GM18519 (cell line): ENCODE measurements around the gene PCBP3.
"Not testable (repeated sequence)": the region's sequence is repeated elsewhere in the genome, so short reads cannot be mapped to it uniquely, and the experiment has no call there.

Source experiments
- ATAC-seq: cut with Tn5 transposase; IDR thresholded peaks from one replicate; pipeline ENCODE4 v1.9.1; 2021; ENCODE audit warnings: mild to moderate bottlenecking, moderate library complexity; ENCODE audit not compliant: unreplicated experiment, low FRiP score

Gene PCBP3

DNA sequence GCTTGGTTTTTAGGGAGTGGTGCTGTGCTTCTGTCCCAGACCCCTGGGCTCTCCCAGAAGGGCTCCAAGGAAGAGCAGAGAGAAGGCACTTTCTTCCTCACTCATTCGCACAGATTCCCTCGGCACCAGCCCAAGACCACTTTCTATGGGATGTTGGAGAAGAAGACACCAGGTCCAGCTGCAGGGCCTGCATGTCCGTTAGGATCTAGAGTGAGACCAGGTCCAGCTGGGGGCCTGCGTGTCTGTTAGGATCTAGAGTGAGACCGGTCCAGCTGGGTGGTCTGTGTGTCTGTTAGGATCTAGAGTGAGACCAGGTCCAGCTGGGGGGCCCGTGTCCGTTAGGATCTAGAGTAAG is 30.9 kb upstream of the PCBP3 start:
- ATAC-seq: not testable (repeated sequence)

- no peak for ATAC-seq
These were observed 30.1 kb upstream of the PCBP3 start for GRCh38 chr21:45613396-45613795.

DNA sequence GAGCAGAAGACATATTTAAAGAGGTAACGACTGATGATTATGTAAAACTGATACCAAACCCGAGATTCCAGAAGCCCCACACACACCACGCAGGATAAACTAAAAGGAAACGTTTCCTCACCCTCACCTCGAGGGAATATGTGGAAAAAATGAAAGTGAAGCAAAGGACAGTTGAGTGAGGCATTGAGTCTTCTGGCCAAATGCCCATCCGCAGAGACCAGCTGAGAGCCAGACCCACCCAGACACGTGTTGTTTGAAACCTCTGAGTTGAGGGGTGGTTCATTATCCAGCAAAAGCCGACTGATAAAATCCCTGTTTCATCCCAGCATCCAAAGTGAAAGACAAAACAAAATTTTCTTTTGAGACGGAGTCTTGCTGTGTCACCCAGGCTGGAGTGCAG is 29.6 kb upstream of the PCBP3 start:
- ATAC-seq: no peak

GRCh38 chr21:45615145-45615711 is 28.3 kb upstream of the PCBP3 start:
- no peak for ATAC-seq

DNA sequence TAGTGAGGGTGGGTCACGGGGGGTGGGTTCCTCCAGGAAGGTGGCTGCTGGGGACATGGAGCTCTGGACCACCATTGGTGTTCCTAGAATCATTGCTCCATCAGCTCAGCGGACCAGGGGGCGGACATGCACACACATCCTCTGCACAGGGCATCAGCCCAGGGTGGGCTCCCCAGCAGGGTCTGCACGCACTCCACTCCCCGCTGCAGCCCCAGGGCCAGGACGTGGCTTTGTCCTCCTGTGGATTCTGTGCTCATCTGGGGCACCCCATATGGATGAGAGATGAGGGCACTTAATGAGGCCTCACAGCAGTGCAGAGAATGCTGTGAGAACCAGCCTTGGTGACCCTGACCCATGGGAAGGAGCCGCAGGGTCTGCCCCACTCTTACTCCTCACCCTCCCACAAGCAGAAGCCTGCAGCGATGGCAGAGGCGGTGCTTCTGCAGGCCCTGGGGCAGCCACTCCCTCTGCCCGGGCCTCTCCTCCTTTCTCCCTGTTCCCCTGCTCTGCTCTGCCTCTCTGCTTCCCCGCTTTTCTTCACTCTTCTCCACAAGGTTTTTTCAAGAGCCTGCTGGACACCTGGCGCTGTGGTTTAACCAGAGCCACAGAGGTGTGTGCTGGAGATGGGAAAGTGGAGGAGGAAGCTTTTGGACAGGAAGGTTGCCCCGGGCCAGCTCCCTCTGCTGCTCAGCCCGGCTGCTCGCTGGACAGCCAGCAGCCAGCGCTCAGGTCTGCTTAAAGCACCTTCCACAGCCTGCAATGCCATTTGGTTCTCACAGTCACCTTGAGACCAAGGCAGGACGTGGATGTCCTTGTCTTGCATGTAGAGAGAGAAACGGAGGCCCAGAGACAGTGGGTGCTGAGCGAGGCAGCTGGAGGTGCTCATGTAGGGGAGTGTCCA is 26.3 kb upstream of the PCBP3 start:
- ATAC-seq: no peak

- ATAC-seq: no peak
These were observed 25.2 kb upstream of the PCBP3 start for GRCh38 chr21:45618287-45618686.

DNA sequence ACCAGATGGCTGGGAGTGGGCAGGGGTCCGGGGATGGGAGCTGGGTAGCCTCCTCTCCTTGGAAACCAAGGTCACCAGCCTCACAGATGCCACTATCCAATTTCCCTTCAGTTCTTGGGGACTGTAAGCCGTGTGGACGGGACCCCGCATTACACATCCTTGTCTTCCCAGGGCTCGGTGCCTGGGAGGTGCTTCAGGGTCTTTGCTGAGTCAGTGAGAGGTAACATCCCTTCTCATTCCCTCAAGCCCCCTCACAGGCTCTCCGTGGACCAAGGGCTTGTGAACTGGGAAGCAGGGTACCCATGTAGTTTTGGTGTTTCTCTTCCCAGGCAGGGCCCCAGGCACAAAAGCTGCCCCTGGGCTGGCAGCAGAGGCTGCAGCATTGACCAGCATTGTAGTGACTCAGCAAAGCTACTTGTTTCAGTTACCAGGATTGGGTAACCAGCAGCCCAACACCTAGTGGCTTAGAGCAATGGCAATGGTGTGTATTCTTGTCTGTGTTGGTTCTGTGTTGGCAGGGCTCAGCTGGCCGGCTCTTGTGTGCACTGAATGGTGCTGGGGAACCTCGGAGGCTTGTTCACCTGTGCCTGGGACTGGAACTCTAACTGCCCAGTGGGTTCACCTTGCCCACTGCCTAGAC is 24.6 kb upstream of the PCBP3 start:
- ATAC-seq: no peak

DNA sequence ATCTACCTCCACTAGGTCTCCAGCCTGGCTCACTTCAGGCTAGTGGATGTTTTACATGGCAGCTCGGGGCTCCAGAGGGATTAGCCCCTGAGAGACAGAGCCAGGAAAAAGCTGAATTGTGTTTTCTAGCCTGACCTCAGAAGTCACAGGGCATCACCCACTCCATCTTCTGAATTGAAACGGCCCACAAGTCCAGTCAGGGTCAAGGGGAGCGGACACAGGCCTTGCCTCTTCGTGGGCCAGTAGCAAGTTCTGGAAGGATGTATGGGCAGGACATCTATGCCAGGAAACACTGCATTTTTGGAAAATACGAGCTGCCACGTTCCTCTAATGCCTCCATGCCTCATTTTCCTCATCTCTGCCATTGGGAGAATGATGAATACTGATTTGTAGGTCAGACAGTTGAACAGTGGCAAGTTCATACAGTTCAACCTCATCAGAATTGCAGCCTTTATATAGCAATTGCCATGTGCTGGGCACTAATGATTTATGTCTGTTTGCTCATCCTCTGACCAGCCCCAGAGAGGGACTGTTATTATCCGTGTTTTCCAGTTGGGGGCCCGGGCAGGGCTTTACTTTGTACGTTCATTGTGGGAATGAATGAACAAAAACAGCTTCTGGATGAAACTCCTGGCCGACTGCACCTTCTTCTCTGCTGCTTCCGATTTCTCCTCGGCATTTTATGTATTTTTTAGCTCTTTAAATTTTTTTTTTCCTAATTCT is 23.2 kb upstream of the PCBP3 start:
- ATAC-seq: no peak

DNA sequence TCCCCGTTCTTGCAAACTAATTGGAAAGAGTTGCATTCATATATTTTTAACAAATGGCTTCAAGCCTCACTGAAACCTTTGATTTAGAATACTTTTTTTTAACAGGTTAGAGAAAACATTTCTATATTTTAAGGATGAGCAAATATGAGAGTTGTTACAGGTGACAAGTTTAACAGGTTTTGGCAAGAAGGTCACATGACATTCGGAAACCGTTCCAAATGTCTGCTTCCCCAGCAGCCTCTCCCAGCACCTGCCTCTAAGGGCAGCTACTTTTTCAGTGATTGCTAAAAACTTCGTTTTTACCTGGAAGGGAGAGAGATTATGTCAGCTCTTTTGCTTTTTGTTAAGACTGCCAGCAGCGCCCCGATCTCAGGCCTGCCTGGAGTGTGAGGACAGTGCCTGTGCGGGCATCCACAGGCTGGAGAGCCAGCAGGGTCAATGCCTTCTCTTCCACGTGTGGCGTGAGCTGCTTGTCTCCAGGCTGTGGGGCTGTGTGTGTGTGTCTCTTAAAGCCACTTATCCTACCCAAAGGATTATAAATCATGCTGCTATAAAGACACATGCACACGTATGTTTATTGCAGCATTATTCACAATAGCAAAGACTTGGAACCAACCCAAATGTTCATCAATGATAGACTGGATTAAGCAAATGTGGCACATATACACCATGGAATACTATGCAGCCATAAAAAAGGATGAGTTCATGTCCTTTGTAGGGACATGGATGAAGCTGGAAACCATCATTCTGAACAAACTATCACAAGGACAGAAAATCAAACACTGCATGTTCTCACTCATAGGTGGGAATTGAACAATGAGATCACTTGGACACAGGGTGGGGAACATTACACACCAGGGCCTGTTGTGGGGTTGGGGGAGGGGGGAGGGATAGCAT is 21.8 kb upstream of the PCBP3 start:
- ATAC-seq: not testable (repeated sequence)

- no peak for ATAC-seq
These were observed 21.0 kb upstream of the PCBP3 start for GRCh38 chr21:45622416-45623097.

GRCh38 chr21:45623436-45623835 is 20.1 kb upstream of the PCBP3 start:
- no peak for ATAC-seq

DNA sequence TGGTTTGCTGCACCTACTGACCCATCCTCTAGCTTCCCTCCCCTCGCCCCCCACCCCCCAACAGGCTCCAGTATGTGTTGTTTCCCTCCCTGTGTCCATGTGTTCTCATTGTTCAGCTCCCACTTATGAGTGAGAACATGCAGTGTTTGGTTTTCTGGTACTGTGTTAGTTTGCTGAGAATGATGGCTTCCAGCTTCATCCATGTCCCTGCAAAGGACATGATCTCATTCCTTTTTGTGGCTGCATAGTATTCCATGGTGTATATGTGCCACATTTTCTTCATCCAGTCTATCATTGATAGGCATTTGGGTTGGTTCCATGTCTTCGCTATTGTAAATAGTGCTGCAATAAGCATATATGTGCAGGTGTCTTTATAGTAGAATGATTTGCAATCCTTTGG is 17.4 kb upstream of the PCBP3 start:
- not testable (repeated sequence) for ATAC-seq

GRCh38 chr21:45629046-45629981 is 14.2 kb upstream of the PCBP3 start:
- ATAC-seq: no peak

DNA sequence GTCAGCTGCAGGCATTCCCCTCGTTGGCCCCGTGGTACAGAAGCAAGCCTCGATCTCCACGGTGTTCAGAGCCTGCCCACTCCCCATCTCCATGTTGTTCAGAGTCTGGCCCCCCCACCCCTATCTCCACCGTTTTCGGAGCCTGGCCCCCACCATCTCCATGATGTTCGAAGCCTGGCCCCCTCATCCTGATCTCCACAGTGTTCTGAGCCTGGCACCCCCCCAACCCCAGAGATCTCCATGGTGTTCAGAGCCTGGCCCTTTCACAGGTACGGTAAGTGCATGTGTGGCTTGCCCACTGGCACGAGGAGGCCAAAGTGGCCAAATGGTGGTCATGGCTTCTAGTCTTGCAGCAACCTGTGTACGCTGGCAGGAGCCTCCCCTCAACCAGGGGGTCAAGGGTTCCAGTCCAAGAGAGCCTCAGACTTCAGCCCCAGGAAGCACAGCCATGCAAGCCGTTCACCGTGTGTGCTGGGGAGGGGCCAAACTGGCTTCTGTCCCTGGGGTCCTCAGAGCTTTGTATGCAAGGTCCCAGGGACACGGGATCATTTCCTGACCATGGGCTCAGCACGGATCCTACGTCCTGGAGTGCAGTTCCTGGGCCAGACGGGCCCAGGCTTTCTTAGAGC is 13.3 kb upstream of the PCBP3 start:
- no peak for ATAC-seq

- ATAC-seq: no peak
These were observed 12.6 kb upstream of the PCBP3 start for GRCh38 chr21:45630876-45631275.

GRCh38 chr21:45631540-45631939 is 12.0 kb upstream of the PCBP3 start:
- no peak for ATAC-seq

DNA sequence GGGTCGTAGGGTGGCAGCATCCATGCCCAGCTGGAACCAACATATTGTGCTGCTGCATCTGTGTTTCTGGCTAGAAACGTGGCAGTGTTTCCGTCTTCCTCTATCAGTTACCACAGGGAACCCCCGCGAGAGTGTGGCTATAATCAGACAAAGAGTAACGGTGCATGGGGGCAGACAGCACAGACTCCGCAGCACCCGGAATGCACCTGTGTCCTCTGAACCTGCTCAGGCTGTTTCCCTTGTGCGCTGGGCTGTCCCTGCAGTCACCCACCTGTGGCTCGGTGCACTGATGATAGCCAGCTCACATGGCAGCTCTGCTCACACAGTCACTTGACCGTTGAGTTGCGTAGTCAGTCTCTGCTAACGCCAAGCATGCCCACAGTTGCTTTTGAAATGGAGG is 11.4 kb upstream of the PCBP3 start:
- ATAC-seq: no peak

- ATAC-seq: no peak
These were observed 10.8 kb upstream of the PCBP3 start for GRCh38 chr21:45632637-45633251.
